B cell (primary cell): ENCODE data around the gene PRUNE2. TPM values are rescaled to one million over a fixed set of nuclear protein-coding genes. Genes with fewer than 3 reads are reported as not detected.

Experiments used
- ATAC-seq: fragments of 200-7000 bp; cut with Tn5 transposase; one replicate; pipeline ENCODE4 v1.10.0; 2021; ENCODE audit warnings: low read depth, mild to moderate bottlenecking, moderate number of reproducible peaks, moderate library complexity
- CTCF ChIA-PET: fragments of 350-600 bp; sonication (Branson Sonifier 250); formaldehyde crosslinking; loops from one replicate; lab custom pipeline; 2021; ENCODE audit warnings: antibody characterized with exemption, inconsistent platforms; lab: Charles Lee
- POLR2A ChIA-PET: fragments of 350-600 bp; sonication (Branson Sonifier 250); formaldehyde crosslinking; loops from one replicate; lab custom pipeline; 2021; ENCODE audit warnings: antibody characterized with exemption; lab: Charles Lee
- DNase-seq: peaks from one replicate; pipeline ENCODE4 v3.0.0; 2013
- H2AFZ ChIP-seq: 2 replicates; pipeline ENCODE4 v1.6.1; 2012; ENCODE audit warnings: mild to moderate bottlenecking, low read depth, low read length; ENCODE audit not compliant: insufficient read depth, poor library complexity, severe bottlenecking
- H3K27ac ChIP-seq, 2 donors: 1 replicate in 1 of 2; 2 replicates in 1 of 2; pipeline ENCODE4 v1.5.1; 2012 to 2013; ENCODE audit warnings: low read length in 2 of 2, mild to moderate bottlenecking in 2 of 2, moderate library complexity in 1 of 2
- H3K27me3 ChIP-seq, 4 experiments: fragments of 200-600 bp in 1 of 4; sonication (generic) in 1 of 4; replicated peaks in 1 of 4; 1 replicate in 2 of 4; 2 replicates in 2 of 4; pipeline versions ENCODE4 v1.6.1 to v1.7.0; 2013 to 2016; ENCODE audit warnings: low read length in 3 of 4, mild to moderate bottlenecking in 2 of 4, mixed read lengths in 1 of 4, moderate library complexity in 1 of 4; ENCODE audit not compliant: insufficient read depth in 4 of 4, control insufficient read depth in 3 of 4; ENCODE audit errors: control extremely low read depth in 1 of 4
- H3K36me3 ChIP-seq, 2 experiments: replicated peaks in 1 of 2; 1 replicate in 1 of 2; 2 replicates in 1 of 2; pipeline versions ENCODE4 v1.6.1 to v1.7.1; 2013; ENCODE audit warnings: low read length in 1 of 2; ENCODE audit not compliant: insufficient read depth in 2 of 2, control insufficient read depth in 1 of 2; ENCODE audit errors: control extremely low read depth in 1 of 2, extremely low read depth in 1 of 2
- H3K4me1 ChIP-seq, 2 donors: fragments of 200-600 bp in 1 of 2; sonication (generic) in 1 of 2; 1 replicate in 1 of 2; 2 replicates in 1 of 2; pipeline versions ENCODE4 v1.5.1 to v1.6.1; 2013 to 2017; ENCODE audit warnings: low read length in 2 of 2; ENCODE audit not compliant: control insufficient read depth in 2 of 2, insufficient read depth in 2 of 2
- H3K4me2 ChIP-seq: replicated peaks from 2 replicates; pipeline ENCODE3; 2012; ENCODE audit warnings: mild to moderate bottlenecking, low read depth, low read length; ENCODE audit not compliant: poor library complexity, severe bottlenecking
- H3K4me3 ChIP-seq, 5 experiments: fragments of 200-600 bp in 1 of 5; sonication (generic) in 1 of 5; 1 replicate in 3 of 5; 2 replicates in 2 of 5; pipeline versions ENCODE4 v1.5.1 to v1.7.0; 2011 to 2016; ENCODE audit warnings: low read length in 4 of 5, mild to moderate bottlenecking in 4 of 5, low read depth in 2 of 5, control low read depth in 1 of 5, moderate library complexity in 1 of 5; ENCODE audit not compliant: insufficient read depth in 1 of 5; ENCODE audit errors: control extremely low read depth in 1 of 5, extremely low read depth in 1 of 5
- H3K79me2 ChIP-seq: fragments of 200-600 bp; sonication (generic); one replicate; pipeline ENCODE4 v1.6.0; 2016; ENCODE audit warnings: low read length; ENCODE audit not compliant: control insufficient read depth, insufficient read depth
- H3K9ac ChIP-seq: fragments of 200-600 bp; sonication (generic); 2 replicates; pipeline ENCODE4 v1.6.1; 2017; ENCODE audit warnings: mild to moderate bottlenecking, low read length, moderate library complexity
- H3K9me3 ChIP-seq, 3 donors: one replicate each; pipeline versions ENCODE4 v1.6.1 to v1.7.1; 2013; ENCODE audit warnings: low read length in 2 of 3; ENCODE audit not compliant: control insufficient read depth in 2 of 3, insufficient read depth in 1 of 3; ENCODE audit errors: control extremely low read depth in 1 of 3
- H4K20me1 ChIP-seq: 2 replicates; pipeline ENCODE4 v1.6.0; 2012; ENCODE audit warnings: mild to moderate bottlenecking, low read length; ENCODE audit not compliant: insufficient read depth, control insufficient read depth, poor library complexity, severe bottlenecking
- H3K27ac Mint-ChIP-seq: one replicate; pipeline ENCODE4 v1.8.0; 2021; ENCODE audit warnings: mixed read lengths
- H3K27me3 Mint-ChIP-seq: one replicate; pipeline ENCODE4 v1.8.0; 2021; ENCODE audit warnings: mixed read lengths
- H3K4me1 Mint-ChIP-seq: one replicate; pipeline ENCODE4 v1.8.0; 2021; ENCODE audit warnings: mixed read lengths
- H3K4me3 Mint-ChIP-seq: one replicate; pipeline ENCODE4 v1.8.0; 2021; ENCODE audit warnings: mixed read lengths
- H3K9me3 Mint-ChIP-seq: one replicate; pipeline ENCODE4 v1.8.0; 2022; ENCODE audit warnings: mixed read lengths; ENCODE audit not compliant: insufficient read depth
- CTCF ChIP-seq: fragments of 200-600 bp; IDR thresholded peaks from one replicate; pipeline ENCODE4 v1.8.0; 2022; ENCODE audit warnings: antibody characterized with exemption, mild to moderate bottlenecking
- EZH2 ChIP-seq: IDR thresholded peaks from 2 replicates; pipeline ENCODE4 v1.6.1; 2012; ENCODE audit warnings: borderline replicate concordance, low read depth, mild to moderate bottlenecking, moderate library complexity, low read length; ENCODE audit not compliant: insufficient read depth, poor library complexity, severe bottlenecking
- WGBS: methylation state at CpG from one replicate; pipeline ENCODE4 v1.1.5; 2013; ENCODE audit warnings: missing lambda C conversion rate; ENCODE audit not compliant: insufficient coverage; 5-methylcytosine and 5-hydroxymethylcytosine counted together
- intact Hi-C: fragments of 100-400 bp; cut with micrococcal nuclease; formaldehyde crosslinking; loops from one replicate; pipeline ENCODE4 v1.10.0; 2022
- polyA plus RNA-seq: library from polyadenylated mRNA; depleted of rRNA; stranded (reverse); fragments of >200 nt; gene quantifications from 2 replicates; pipeline ENCODE4 v1.2.3, GENCODE V29; 2012
- total RNA-seq, 2 donors: library from RNA; stranded (reverse); fragments of 120-200 nt in 1 of 2; gene quantifications; 1 replicate in 1 of 2; 2 replicates in 1 of 2; pipeline versions ENCODE4 v1.2.3 to v1.2.4, GENCODE V29; 2013 to 2022

The PRUNE2 gene
- total and polyA plus RNA-seq, 2 donors (not counting 1 experiment from before 2014, with no cell fraction given) = 0.12 TPM; not detected in 1

GRCh38 chr9:76880210-76880609, 25.7 kb downstream of the PRUNE2 start:
- intact Hi-C loops = no loop called here
- Histone ChIP-seq H3K27me3 (no peaks in the 10 kb centered on the region), H3K4me1 (peaks cover 0 to 6% of the 10 kb centered on the region in 2 donors), H3K4me3 (no peak overlapping the region), H3K9me3 (no peaks in the 10 kb centered on the region), H3K9ac (no peak overlapping the region), H3K27ac (no peak overlapping the region), H3K36me3 (no peaks in the 10 kb centered on the region), H3K4me2 (no peak overlapping the region), H3K79me2 (no peaks in the 10 kb centered on the region), H2AFZ (no peak overlapping the region), H4K20me1 (no peaks in the 10 kb centered on the region)
- ChIA-PET CTCF (no interaction called here), POLR2A (no interaction called here)
- no CpG with 5 or more reads among the region's 2 CpGs for WGBS
- H3K27me3 Mint-ChIP-seq = peaks cover 4% of the 10 kb centered on the region
- no peak for TF ChIP-seq EZH2
- TF ChIP-seq CTCF = no peak
- no peak overlapping the region for H3K27ac Mint-ChIP-seq
- peaks cover 11% of the 10 kb centered on the region for H3K4me1 Mint-ChIP-seq
- DNase-seq = no peak
- no peak for ATAC-seq
- H3K4me3 Mint-ChIP-seq = no peak overlapping the region
- no peaks in the 10 kb centered on the region for H3K9me3 Mint-ChIP-seq

GRCh38 chr9:76878933-76879332, 27.0 kb downstream of the PRUNE2 start:
- Histone ChIP-seq H3K79me2 (no peaks in the 10 kb centered on the region), H4K20me1 (no peaks in the 10 kb centered on the region), H3K4me3 (no peak overlapping the region), H3K4me2 (no peak overlapping the region), H3K27me3 (no peaks in the 10 kb centered on the region), H3K36me3 (no peaks in the 10 kb centered on the region), H3K27ac (no peak overlapping the region), H3K9me3 (no peaks in the 10 kb centered on the region), H3K4me1 (peaks cover 0 to 6% of the 10 kb centered on the region in 2 donors), H2AFZ (no peak overlapping the region), H3K9ac (no peak overlapping the region)
- H3K9me3 Mint-ChIP-seq = no peaks in the 10 kb centered on the region
- CTCF ChIA-PET = no interaction called here
- no CpG with 5 or more reads among the region's 3 CpGs for WGBS
- intact Hi-C loops = no loop called here
- TF ChIP-seq EZH2 (no peak), CTCF (no peak)
- H3K4me1 Mint-ChIP-seq = peaks cover 11% of the 10 kb centered on the region
- DNase-seq (no peak), ATAC-seq (no peak)
- POLR2A ChIA-PET = no interaction called here
- no peak overlapping the region for H3K27ac Mint-ChIP-seq
- peaks cover 4% of the 10 kb centered on the region for H3K27me3 Mint-ChIP-seq
- no peak overlapping the region for H3K4me3 Mint-ChIP-seq
